Measurements from ENCODE around the gene ALAS2.
"Not testable (repeated sequence)": the region's sequence is repeated elsewhere in the genome, so short reads cannot be mapped to it uniquely, and the experiment has no call there.

The ALAS2 gene

GRCh38 chrX:55030271-55031205 lies at the start of gene ALAS2:
ALAS2 (minus strand) TSS chrX:55030977; CDS start chrX:55026000, 4,977 bp downstream.
- DNase-seq (ENCODE audit: extremely low spot score, insufficient read length, low read depth) (no peak), FAIRE-seq (no peak)

GRCh38 chrX:55074851-55075467 lies 44.2 kb upstream of the ALAS2 start, which contains the start of gene PAGE2B:
PAGE2B (plus strand) TSS chrX:55075030; CDS start chrX:55076042, 1,012 bp downstream.
- no peak for FAIRE-seq
- DNase-seq (ENCODE audit: extremely low spot score, insufficient read length, low read depth): no peak

GRCh38 chrX:55072286-55072685 lies 41.5 kb upstream of the ALAS2 start:
- DNase-seq (ENCODE audit: extremely low spot score, insufficient read length, low read depth) (no peak), FAIRE-seq (no peak)

- DNase-seq (ENCODE audit: extremely low spot score, insufficient read length, low read depth); FAIRE-seq: not testable (repeated sequence)
Measured at GRCh38 chrX:55067180-55067579, 36.4 kb upstream of the ALAS2 start.

GRCh38 chrX:55057675-55058249 lies 27.0 kb upstream of the ALAS2 start:
- FAIRE-seq (peak; percentile 85), DNase-seq (ENCODE audit: extremely low spot score, insufficient read length, low read depth) (peak; percentile 3)

GRCh38 chrX:55056820-55057674 lies 26.3 kb upstream of the ALAS2 start:
- no peak for DNase-seq (ENCODE audit: extremely low spot score, insufficient read length, low read depth)

GRCh38 chrX:55050599-55050998 lies 19.8 kb upstream of the ALAS2 start:
- not testable (repeated sequence) for FAIRE-seq; DNase-seq (ENCODE audit: extremely low spot score, insufficient read length, low read depth)

More at GRCh38 chrX:55056820-55057674, 26.3 kb upstream of the ALAS2 start:
- FAIRE-seq: no peak

- DNase-seq (ENCODE audit: extremely low spot score, insufficient read length, low read depth) (no peak), FAIRE-seq (no peak)
Measured at GRCh38 chrX:55041514-55041913, 10.7 kb upstream of the ALAS2 start.

GRCh38 chrX:55039471-55039870 lies 8.7 kb upstream of the ALAS2 start:
- FAIRE-seq (no peak), DNase-seq (ENCODE audit: extremely low spot score, insufficient read length, low read depth) (no peak)

- FAIRE-seq (no peak), DNase-seq (ENCODE audit: extremely low spot score, insufficient read length, low read depth) (no peak)
Measured at GRCh38 chrX:55033429-55033828, 2.7 kb upstream of the ALAS2 start.

- DNase-seq (ENCODE audit: extremely low spot score, insufficient read length, low read depth) (no peak), FAIRE-seq (no peak)
Measured at GRCh38 chrX:55029291-55029690, 1.5 kb downstream of the ALAS2 start.

- FAIRE-seq: no peak
Measured at GRCh38 chrX:55028611-55029010, 2.2 kb downstream of the ALAS2 start.

GRCh38 chrX:55028040-55028439 lies 2.7 kb downstream of the ALAS2 start:
- FAIRE-seq: no peak
- no peak for DNase-seq (ENCODE audit: extremely low spot score, insufficient read length, low read depth)

More at GRCh38 chrX:55028611-55029010, 2.2 kb downstream of the ALAS2 start:
- no peak for DNase-seq (ENCODE audit: extremely low spot score, insufficient read length, low read depth)

GRCh38 chrX:55026840-55027239 lies 3.9 kb downstream of the ALAS2 start:
- FAIRE-seq (no peak), DNase-seq (ENCODE audit: extremely low spot score, insufficient read length, low read depth) (no peak)

GRCh38 chrX:55026143-55026542 lies 4.6 kb downstream of the ALAS2 start:
- FAIRE-seq: no peak
- no peak for DNase-seq (ENCODE audit: extremely low spot score, insufficient read length, low read depth)

- no peak for FAIRE-seq
- DNase-seq (ENCODE audit: extremely low spot score, insufficient read length, low read depth): no peak
Measured at GRCh38 chrX:55014897-55015299, 15.9 kb downstream of the ALAS2 start.

GRCh38 chrX:55011294-55011693 lies 19.5 kb downstream of the ALAS2 start:
- FAIRE-seq: no peak
- no peak for DNase-seq (ENCODE audit: extremely low spot score, insufficient read length, low read depth)

GRCh38 chrX:55008571-55009358 lies 22.0 kb downstream of the ALAS2 start:
- FAIRE-seq (peak; percentile 26), DNase-seq (ENCODE audit: extremely low spot score, insufficient read length, low read depth) (no peak)

GRCh38 chrX:55007656-55008055 lies 23.1 kb downstream of the ALAS2 start:
- DNase-seq (ENCODE audit: extremely low spot score, insufficient read length, low read depth) (no peak), FAIRE-seq (no peak)

All from GM18507 (cell line).